SU-DHL-6 (cell line): ENCODE measurements around the gene IQGAP1.

Experiments
- H2AFZ ChIP-seq: fragments of 200-600 bp; sonication (generic); 2 replicates; pipeline ENCODE4 v1.6.1; 2014; ENCODE audit warnings: low read depth, mild to moderate bottlenecking, moderate library complexity, mixed read lengths, antibody characterized with exemption, low read length; ENCODE audit not compliant: severe bottlenecking
- H3F3A ChIP-seq: fragments of 200-600 bp; shearing (Covaris generic); 2 replicates; pipeline ENCODE4 v1.6.0; 2016; ENCODE audit warnings: antibody characterized with exemption, mild to moderate bottlenecking; ENCODE audit not compliant: insufficient read depth
- H3K27ac ChIP-seq: fragments of 200-600 bp; sonication (generic); 2 replicates; pipeline ENCODE4 v1.5.1; 2016; ENCODE audit warnings: low read depth, mild to moderate bottlenecking, low read length, moderate library complexity, mixed read lengths
- H3K27me3 ChIP-seq: fragments of 200-600 bp; sonication (generic), shearing (Covaris generic); 2 replicates; pipeline ENCODE4 v1.6.0; 2014; ENCODE audit warnings: mild to moderate bottlenecking, low read length
- H3K36me3 ChIP-seq: fragments of 200-600 bp; sonication (generic); 2 replicates; pipeline ENCODE4 v1.6.1; 2014; ENCODE audit warnings: mild to moderate bottlenecking, low read length, mixed read lengths
- H3K4me2 ChIP-seq: fragments of 300-600, 200-600 bp; shearing (Covaris generic), sonication (generic); 2 replicates; pipeline ENCODE4 v1.6.0; 2014; ENCODE audit warnings: low read length, low read depth, mild to moderate bottlenecking; ENCODE audit not compliant: poor library complexity, severe bottlenecking
- H3K4me3 ChIP-seq: fragments of 200-600 bp; sonication (generic); 2 replicates; pipeline ENCODE4 v1.5.1; 2014; ENCODE audit warnings: antibody characterized with exemption, low read length, mild to moderate bottlenecking, mixed read lengths; ENCODE audit not compliant: insufficient read depth, poor library complexity, severe bottlenecking
- H3K79me2 ChIP-seq: fragments of 200-600 bp; sonication (generic); 2 replicates; pipeline ENCODE4 v1.6.1; 2014; ENCODE audit warnings: mild to moderate bottlenecking, low read length, moderate library complexity; ENCODE audit not compliant: insufficient read depth
- H3K9ac ChIP-seq: fragments of 200-600 bp; sonication (generic); 2 replicates; pipeline ENCODE4 v1.7.0; 2014; ENCODE audit warnings: mild to moderate bottlenecking, low read length
- H3K9me2 ChIP-seq: fragments of 200-600 bp; sonication (generic); replicated peaks from 2 replicates; pipeline ENCODE4 v1.6.1; 2014; ENCODE audit warnings: low read length; ENCODE audit not compliant: insufficient read depth
- H3K9me3 ChIP-seq: fragments of 200-600 bp; sonication (generic); 2 replicates; pipeline ENCODE4 v1.6.1; 2014; ENCODE audit warnings: low read length, mixed read lengths; ENCODE audit not compliant: insufficient read depth
- H4K20me1 ChIP-seq: fragments of 200-600 bp; sonication (generic); 2 replicates; pipeline ENCODE4 v1.6.1; 2014; ENCODE audit warnings: low read depth, mild to moderate bottlenecking, antibody characterized with exemption, low read length, moderate library complexity, mixed read lengths
- CTCF ChIP-seq: fragments of 200-600 bp; sonication (generic); IDR thresholded peaks from one replicate; pipeline ENCODE4 v1.5.1; 2017; ENCODE audit warnings: antibody characterized with exemption, mild to moderate bottlenecking, low read length, moderate library complexity; ENCODE audit not compliant: insufficient read depth, poor library complexity, severe bottlenecking
- EZH2phosphoT487 ChIP-seq: fragments of 200-600 bp; sonication (generic), shearing (Covaris generic); conservative IDR thresholded peaks from 2 replicates; pipeline ENCODE4 v1.6.1; 2018; ENCODE audit warnings: mild to moderate bottlenecking, antibody characterized with exemption, low read length, moderate library complexity, mixed read lengths

IQGAP1 gene

GRCh38 chr15:90425726-90426346 lies 37.8 kb downstream of the IQGAP1 start:
- peaks cover 3% of the 10 kb centered on the region; the same call in 1 of the 2 replicates for H3F3A ChIP-seq
- H3K9ac ChIP-seq: no peak overlapping the region
- no peak overlapping the region for H3K27ac ChIP-seq
- no peaks in the 10 kb centered on the region for H3K27me3 ChIP-seq
- H3K79me2 ChIP-seq: peaks cover 45% of the 10 kb centered on the region
- TF ChIP-seq CTCF (no peak), EZH2phosphoT487 (no peak)
- H3K36me3 ChIP-seq: no peaks in the 10 kb centered on the region; the same call in 1 of the 2 replicates
- H3K4me2 ChIP-seq: no peak overlapping the region
- peaks cover 6% of the 10 kb centered on the region; the same call in 1 of the 2 replicates for H4K20me1 ChIP-seq
- H3K9me2 ChIP-seq: no peaks in the 10 kb centered on the region
- no peaks in the 10 kb centered on the region for H3K9me3 ChIP-seq
- H2AFZ ChIP-seq: no peak overlapping the region
- no peak overlapping the region for H3K4me3 ChIP-seq

- no peaks in the 10 kb centered on the region for H3K9me2 ChIP-seq
- H3K4me2 ChIP-seq: no peak overlapping the region
- no peaks in the 10 kb centered on the region for H3K27me3 ChIP-seq
- peaks cover 3% of the 10 kb centered on the region; the same call in 1 of the 2 replicates for H3K36me3 ChIP-seq
- H3K4me3 ChIP-seq: no peak overlapping the region
- peaks cover 6% of the 10 kb centered on the region; the same call in 1 of the 2 replicates for H4K20me1 ChIP-seq
- no peak overlapping the region for H3K27ac ChIP-seq
- H3K9me3 ChIP-seq: no peaks in the 10 kb centered on the region
- no peak overlapping the region for H2AFZ ChIP-seq
- no peak for TF ChIP-seq EZH2phosphoT487
- peaks cover 32% of the 10 kb centered on the region for H3K79me2 ChIP-seq
- H3F3A ChIP-seq: peaks cover 5% of the 10 kb centered on the region; the same call in 1 of the 2 replicates
- H3K9ac ChIP-seq: no peak overlapping the region
Measured at GRCh38 chr15:90427185-90427584, 39.1 kb downstream of the IQGAP1 start.

GRCh38 chr15:90432253-90432652 lies 44.2 kb downstream of the IQGAP1 start:
- H3K27me3 ChIP-seq: no peaks in the 10 kb centered on the region
- peaks cover 8% of the 10 kb centered on the region; the same call in 1 of the 2 replicates for H3K36me3 ChIP-seq
- TF ChIP-seq CTCF: no peak
- no peak for TF ChIP-seq EZH2phosphoT487
- no peak overlapping the region for H3K9ac ChIP-seq
- H3K9me3 ChIP-seq: no peaks in the 10 kb centered on the region
- H3K27ac ChIP-seq: peak overlapping the region; percentile 53; the same call in 1 of the 2 replicates
- no peaks in the 10 kb centered on the region for H4K20me1 ChIP-seq
- H3F3A ChIP-seq: peaks cover 5% of the 10 kb centered on the region; the same call in 1 of the 2 replicates
- no peaks in the 10 kb centered on the region for H3K79me2 ChIP-seq
- H3K4me2 ChIP-seq: no peak overlapping the region
- no peak overlapping the region for H3K4me3 ChIP-seq
- H2AFZ ChIP-seq: no peak overlapping the region
- H3K9me2 ChIP-seq: no peaks in the 10 kb centered on the region

DNA sequence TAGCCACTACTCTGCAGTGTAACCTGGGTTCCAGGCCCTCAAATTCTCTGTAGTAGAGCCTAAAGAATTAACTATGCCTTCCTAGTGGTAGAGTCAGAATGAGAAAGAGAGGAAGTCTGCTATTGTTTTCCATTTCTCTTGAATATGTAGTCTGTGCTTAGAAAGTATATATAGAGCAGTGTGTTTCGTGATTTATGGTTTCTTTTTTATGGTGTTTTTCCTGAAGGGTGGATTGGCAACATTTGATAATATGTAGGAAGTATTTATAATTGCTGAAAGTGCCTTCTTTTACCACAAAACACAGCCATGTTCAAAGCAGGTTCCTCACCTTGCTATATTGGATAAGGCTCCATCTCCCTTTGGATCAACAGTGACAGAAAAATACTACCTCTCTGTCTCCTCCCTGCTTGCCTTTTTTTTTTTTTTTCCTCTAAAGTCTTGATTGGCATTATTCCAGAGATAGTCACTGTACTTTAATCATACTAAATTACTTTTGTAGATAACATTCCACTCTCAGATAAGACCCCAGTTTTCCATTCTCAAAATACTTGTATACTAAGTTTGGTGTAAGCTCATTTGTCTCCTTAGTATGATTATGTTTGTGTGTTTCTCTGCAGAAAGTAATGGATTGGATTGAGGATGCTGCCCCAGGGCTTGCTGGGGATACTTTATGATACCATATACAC lies 47.8 kb downstream of the IQGAP1 start:
- Histone ChIP-seq H3K9ac (no peak overlapping the region), H3K27me3 (no peaks in the 10 kb centered on the region), H3K79me2 (no peaks in the 10 kb centered on the region; the same call in 1 of the 2 replicates), H4K20me1 (no peaks in the 10 kb centered on the region), H3K4me3 (no peak overlapping the region), H3K9me2 (no peaks in the 10 kb centered on the region), H3K27ac (no peak overlapping the region), H3K36me3 (peaks cover 17% of the 10 kb centered on the region), H2AFZ (no peak overlapping the region), H3F3A (peaks cover 5% of the 10 kb centered on the region; the same call in 1 of the 2 replicates), H3K9me3 (no peaks in the 10 kb centered on the region), H3K4me2 (no peak overlapping the region)
- TF ChIP-seq EZH2phosphoT487: no peak
- TF ChIP-seq CTCF: no peak
